Fibroblast of lung (primary cell): ENCODE measurements around the gene GRB2. TPM values are rescaled to one million over a fixed set of nuclear protein-coding genes. Genes with fewer than 3 reads are reported as not detected.

Experiments used
- DNase-seq, 2 donors: peaks; one replicate each; pipeline versions ENCODE4 v3.0.0 to v3.0.0-alpha.2; 2010; ENCODE audit warnings: low read depth in 2 of 2
- H2AFZ ChIP-seq: 2 replicates; pipeline ENCODE4 v1.5.1; 2012; ENCODE audit warnings: low read length, control low read depth, inconsistent platforms
- H3K27ac ChIP-seq: 2 replicates; pipeline ENCODE4 v1.5.1; 2011; ENCODE audit warnings: low read length, control low read depth; ENCODE audit not compliant: insufficient read depth
- H3K27me3 ChIP-seq: 2 replicates; pipeline ENCODE4 v1.5.1; 2011; ENCODE audit warnings: mild to moderate bottlenecking, low read length; ENCODE audit not compliant: control insufficient read depth, insufficient read depth
- H3K36me3 ChIP-seq: 2 replicates; pipeline ENCODE4 v1.5.1; 2011; ENCODE audit warnings: low read length; ENCODE audit not compliant: control insufficient read depth, insufficient read depth
- H3K4me1 ChIP-seq: 2 replicates; pipeline ENCODE4 v1.5.1; 2011; ENCODE audit warnings: low read length; ENCODE audit not compliant: control insufficient read depth, insufficient read depth; ENCODE audit errors: extremely low read depth
- H3K4me2 ChIP-seq: 2 replicates; pipeline ENCODE4 v1.5.1; 2011; ENCODE audit warnings: low read length, control low read depth; ENCODE audit not compliant: insufficient read depth; ENCODE audit errors: extremely low read depth
- H3K4me3 ChIP-seq, 4 experiments: fragments of 200-600 bp in 1 of 4; sonication (generic) in 1 of 4; replicated peaks in 1 of 4; 2 replicates each; pipeline ENCODE4 v1.5.1; 2011 to 2016; ENCODE audit warnings: low read length in 4 of 4, low read depth in 3 of 4, mild to moderate bottlenecking in 3 of 4, control low read depth in 2 of 4, inconsistent platforms in 1 of 4, mixed read lengths in 1 of 4; ENCODE audit not compliant: insufficient read depth in 1 of 4; ENCODE audit errors: control extremely low read depth in 1 of 4
- H3K79me2 ChIP-seq: 2 replicates; pipeline ENCODE4 v1.5.1; 2012; ENCODE audit warnings: mild to moderate bottlenecking, low read length, inconsistent platforms; ENCODE audit not compliant: control insufficient read depth, insufficient read depth
- H3K9ac ChIP-seq: 2 replicates; pipeline ENCODE4 v1.5.1; 2011; ENCODE audit warnings: mild to moderate bottlenecking, low read length, control low read depth; ENCODE audit not compliant: insufficient read depth
- H3K9me3 ChIP-seq: 2 replicates; pipeline ENCODE4 v1.5.1; 2012; ENCODE audit warnings: low read depth, low read length; ENCODE audit not compliant: control insufficient read depth, insufficient read depth
- H4K20me1 ChIP-seq: 2 replicates; pipeline ENCODE4 v1.5.1; 2011; ENCODE audit warnings: low read length; ENCODE audit not compliant: control insufficient read depth, insufficient read depth; ENCODE audit errors: extremely low read depth
- EZH2 ChIP-seq: IDR thresholded peaks from 2 replicates; pipeline ENCODE4 v1.5.1; 2012; ENCODE audit warnings: low read length, control low read depth, mild to moderate bottlenecking; ENCODE audit errors: missing control alignments
- polyA plus RNA-seq, 2 donors: library from polyadenylated mRNA; depleted of rRNA in 1 of 2; stranded (reverse) in 1 of 2; unstranded in 1 of 2; fragments of >200 nt; gene quantifications; 2 replicates each; pipeline ENCODE4 v1.2.1, GENCODE V29; 2011 to 2012; ENCODE audit warnings: missing spikeins in 1 of 2
- total RNA-seq: library from RNA; depleted of rRNA; stranded (reverse); fragments of >200 nt; gene quantifications from 2 replicates; pipeline ENCODE4 v1.2.1, GENCODE V29; 2014
- TF ChIP-seq, protein P1 (sequence below), 2 donors: IDR thresholded peaks in 1 of 2; conservative IDR thresholded peaks in 1 of 2; 1 replicate in 1 of 2; 2 replicates in 1 of 2; pipeline ENCODE4 v1.5.1; 2011 to 2012; ENCODE audit warnings: low read length in 2 of 2, control low read depth in 1 of 2, inconsistent platforms in 1 of 2, low read depth in 1 of 2, mild to moderate bottlenecking in 1 of 2

Gene GRB2
- total and polyA plus RNA-seq, 2 donors (not counting 1 experiment from before 2014, with no cell fraction given) = 68.9 to 69.7 TPM

- peak; percentile 15 to 97 for DNase-seq
- TF ChIP-seq, protein P1, sequence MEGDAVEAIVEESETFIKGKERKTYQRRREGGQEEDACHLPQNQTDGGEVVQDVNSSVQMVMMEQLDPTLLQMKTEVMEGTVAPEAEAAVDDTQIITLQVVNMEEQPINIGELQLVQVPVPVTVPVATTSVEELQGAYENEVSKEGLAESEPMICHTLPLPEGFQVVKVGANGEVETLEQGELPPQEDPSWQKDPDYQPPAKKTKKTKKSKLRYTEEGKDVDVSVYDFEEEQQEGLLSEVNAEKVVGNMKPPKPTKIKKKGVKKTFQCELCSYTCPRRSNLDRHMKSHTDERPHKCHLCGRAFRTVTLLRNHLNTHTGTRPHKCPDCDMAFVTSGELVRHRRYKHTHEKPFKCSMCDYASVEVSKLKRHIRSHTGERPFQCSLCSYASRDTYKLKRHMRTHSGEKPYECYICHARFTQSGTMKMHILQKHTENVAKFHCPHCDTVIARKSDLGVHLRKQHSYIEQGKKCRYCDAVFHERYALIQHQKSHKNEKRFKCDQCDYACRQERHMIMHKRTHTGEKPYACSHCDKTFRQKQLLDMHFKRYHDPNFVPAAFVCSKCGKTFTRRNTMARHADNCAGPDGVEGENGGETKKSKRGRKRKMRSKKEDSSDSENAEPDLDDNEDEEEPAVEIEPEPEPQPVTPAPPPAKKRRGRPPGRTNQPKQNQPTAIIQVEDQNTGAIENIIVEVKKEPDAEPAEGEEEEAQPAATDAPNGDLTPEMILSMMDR (conservative IDR thresholded peaks at IDR 0.05 in 1 of 2, IDR thresholded peaks at IDR 0.05 in 1 of 2; ENCODE audit: low read depth in 1 of 2, low read length in 2 of 2) = no peak
- TF ChIP-seq EZH2 = no peak
- H3K27me3 ChIP-seq = no peaks in the 10 kb centered on the region
- peaks cover 8% of the 10 kb centered on the region for H3K4me1 ChIP-seq
- H3K27ac ChIP-seq = no peak overlapping the region
- no peak overlapping the region for H3K4me3 ChIP-seq
- no peak overlapping the region for H3K9ac ChIP-seq
- H3K79me2 ChIP-seq = no peaks in the 10 kb centered on the region
- H3K36me3 ChIP-seq = peaks cover 12% of the 10 kb centered on the region
- H2AFZ ChIP-seq = no peak overlapping the region
- no peaks in the 10 kb centered on the region for H4K20me1 ChIP-seq
- no peak overlapping the region for H3K4me2 ChIP-seq
- H3K9me3 ChIP-seq = no peaks in the 10 kb centered on the region
Measured at GRCh38 chr17:75319904-75320691, 85.4 kb downstream of the GRB2 start.

DNA sequence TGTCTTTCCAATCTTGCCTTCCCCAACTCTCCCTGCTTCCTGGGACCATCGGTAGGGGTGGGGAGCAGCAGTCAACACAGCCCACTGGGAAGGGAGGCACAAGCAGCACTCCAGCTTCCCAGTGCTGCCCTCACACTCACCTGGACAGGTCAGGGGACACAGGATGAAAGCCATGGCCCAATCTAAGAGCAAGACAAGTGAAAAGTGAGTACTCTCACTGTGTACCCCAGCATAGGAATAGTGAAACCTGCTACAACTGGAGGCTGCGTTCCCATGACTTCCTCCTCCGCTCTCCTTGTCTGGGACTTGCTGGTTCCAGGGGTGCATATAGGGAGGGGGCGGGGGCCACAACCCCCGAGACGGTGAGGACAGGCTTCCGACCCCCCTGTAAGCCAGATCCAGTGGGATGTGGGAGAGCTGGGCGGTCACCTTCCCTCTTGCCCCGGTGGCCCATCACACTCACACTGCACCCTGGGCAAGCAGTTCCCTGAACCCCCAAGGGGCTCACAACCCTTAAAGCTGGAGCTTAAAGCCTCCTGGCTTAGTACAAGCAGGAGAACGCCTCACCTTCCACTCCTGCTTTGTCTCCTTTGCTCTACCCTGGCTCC, 86.8 kb downstream of the GRB2 start:
- H3K4me1 ChIP-seq = peaks cover 8% of the 10 kb centered on the region
- H3K79me2 ChIP-seq = no peaks in the 10 kb centered on the region
- H2AFZ ChIP-seq = no peak overlapping the region
- H3K4me2 ChIP-seq = no peak overlapping the region
- H3K9ac ChIP-seq = no peak overlapping the region
- H3K36me3 ChIP-seq = peaks cover 12% of the 10 kb centered on the region
- no peaks in the 10 kb centered on the region for H4K20me1 ChIP-seq
- H3K4me3 ChIP-seq = no peak overlapping the region
- H3K27me3 ChIP-seq = no peaks in the 10 kb centered on the region
- no peak overlapping the region for H3K27ac ChIP-seq
- no peaks in the 10 kb centered on the region for H3K9me3 ChIP-seq
- no peak for DNase-seq
- TF ChIP-seq EZH2 = no peak
- TF ChIP-seq, protein P1 (conservative IDR thresholded peaks at IDR 0.05 in 1 of 2, IDR thresholded peaks at IDR 0.05 in 1 of 2; ENCODE audit: low read depth in 1 of 2, low read length in 2 of 2) = no peak

- Histone ChIP-seq H3K27me3 (no peaks in the 10 kb centered on the region), H3K9ac (no peak overlapping the region), H3K4me1 (peaks cover 8% of the 10 kb centered on the region), H3K4me3 (no peak overlapping the region), H3K79me2 (no peaks in the 10 kb centered on the region), H3K9me3 (no peaks in the 10 kb centered on the region), H4K20me1 (no peaks in the 10 kb centered on the region), H3K27ac (no peak overlapping the region), H3K36me3 (peaks cover 12% of the 10 kb centered on the region), H3K4me2 (no peak overlapping the region), H2AFZ (no peak overlapping the region)
- no peak for TF ChIP-seq EZH2
- TF ChIP-seq, protein P1 (conservative IDR thresholded peaks at IDR 0.05 in 1 of 2, IDR thresholded peaks at IDR 0.05 in 1 of 2; ENCODE audit: low read depth in 1 of 2, low read length in 2 of 2) = no peak
- no peak for DNase-seq
Measured at GRCh38 chr17:75318211-75318610, 87.3 kb downstream of the GRB2 start.
